Measurements from ENCODE around the gene MAGEA9. TPM values are rescaled to one million over a fixed set of nuclear protein-coding genes. Genes with fewer than 3 reads are reported as not detected.
"Not testable (repeated sequence)": the region's sequence is repeated elsewhere in the genome, so short reads cannot be mapped to it uniquely, and the experiment has no call there.

The MAGEA9 gene
- polyA plus RNA-seq, 3 donors: not detected

DNA sequence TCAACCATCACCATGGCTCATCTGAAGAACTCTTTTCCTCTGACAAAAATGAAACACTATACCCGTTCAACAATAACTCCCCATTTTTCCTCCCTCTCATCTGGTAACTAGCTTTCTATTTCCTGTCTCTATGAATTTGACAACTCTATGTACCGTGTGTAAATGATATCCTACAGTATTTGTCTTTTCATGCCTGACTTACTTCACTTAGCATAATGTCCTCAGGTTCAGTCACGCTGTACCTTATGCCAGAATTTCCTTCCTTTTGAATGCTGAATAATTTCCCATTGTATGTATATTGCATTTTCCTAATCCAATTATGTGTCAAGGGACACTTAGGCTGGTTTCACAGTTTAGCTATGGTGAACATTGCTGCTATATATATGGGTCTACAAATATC is 18.2 kb downstream of the MAGEA9 start:
- no peak for DNase-seq (ENCODE audit: extremely low read depth in 1 of 11, low read depth in 9 of 11, low spot score in 4 of 11)

DNA sequence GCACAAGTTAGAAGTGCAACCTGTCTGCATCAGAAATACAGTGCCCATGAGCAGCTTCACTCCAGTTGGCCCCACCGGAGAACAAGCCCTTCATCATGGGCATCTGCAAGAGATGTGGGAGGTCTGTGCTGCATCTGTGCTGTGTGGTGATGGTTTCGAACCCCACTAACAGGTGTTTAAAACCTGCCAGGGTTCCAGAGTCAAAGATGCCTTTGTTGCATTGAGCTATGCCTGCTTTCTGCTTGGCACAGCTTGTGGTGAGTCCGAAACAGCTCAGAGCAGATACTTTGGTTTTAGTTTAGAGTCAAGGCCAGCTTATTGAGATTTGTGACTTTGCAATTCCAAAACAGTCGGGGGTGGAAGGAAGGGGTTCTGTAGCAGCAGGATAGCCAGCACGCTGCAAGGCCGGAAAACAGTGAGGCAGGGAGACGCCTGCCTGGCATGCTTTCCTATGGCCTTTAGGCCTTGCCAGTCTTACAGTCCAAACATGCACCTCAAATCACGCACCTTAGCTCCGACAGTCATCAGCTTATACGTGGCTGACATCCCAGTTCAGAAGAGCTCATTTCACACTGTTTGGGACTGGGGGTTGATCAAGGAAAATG is 21.8 kb downstream of the MAGEA9 start:
- no peak for DNase-seq (ENCODE audit: extremely low read depth in 1 of 11, low read depth in 9 of 11, low spot score in 4 of 11)

DNA sequence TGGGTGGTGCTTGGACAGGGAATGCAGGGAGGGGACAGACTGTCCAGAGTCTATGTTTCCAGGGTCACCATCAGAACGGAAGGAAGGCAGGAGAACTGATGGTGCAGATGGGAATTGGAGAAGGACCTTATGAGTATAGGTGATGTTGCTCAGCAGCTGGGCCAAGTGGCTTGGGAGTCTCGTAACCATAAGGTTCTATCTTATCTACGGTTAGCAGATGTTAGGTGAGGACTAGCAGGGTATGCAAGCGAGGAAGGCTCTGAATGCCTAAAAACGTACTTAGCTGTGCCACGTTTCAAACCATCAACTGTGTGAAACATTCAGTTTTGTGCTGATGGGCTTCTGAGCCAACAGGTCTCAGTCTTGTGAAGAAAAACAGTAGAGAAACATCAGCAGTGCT is 22.4 kb downstream of the MAGEA9 start:
- DNase-seq (ENCODE audit: extremely low read depth in 1 of 11, low read depth in 9 of 11, low spot score in 4 of 11): no peak

DNA sequence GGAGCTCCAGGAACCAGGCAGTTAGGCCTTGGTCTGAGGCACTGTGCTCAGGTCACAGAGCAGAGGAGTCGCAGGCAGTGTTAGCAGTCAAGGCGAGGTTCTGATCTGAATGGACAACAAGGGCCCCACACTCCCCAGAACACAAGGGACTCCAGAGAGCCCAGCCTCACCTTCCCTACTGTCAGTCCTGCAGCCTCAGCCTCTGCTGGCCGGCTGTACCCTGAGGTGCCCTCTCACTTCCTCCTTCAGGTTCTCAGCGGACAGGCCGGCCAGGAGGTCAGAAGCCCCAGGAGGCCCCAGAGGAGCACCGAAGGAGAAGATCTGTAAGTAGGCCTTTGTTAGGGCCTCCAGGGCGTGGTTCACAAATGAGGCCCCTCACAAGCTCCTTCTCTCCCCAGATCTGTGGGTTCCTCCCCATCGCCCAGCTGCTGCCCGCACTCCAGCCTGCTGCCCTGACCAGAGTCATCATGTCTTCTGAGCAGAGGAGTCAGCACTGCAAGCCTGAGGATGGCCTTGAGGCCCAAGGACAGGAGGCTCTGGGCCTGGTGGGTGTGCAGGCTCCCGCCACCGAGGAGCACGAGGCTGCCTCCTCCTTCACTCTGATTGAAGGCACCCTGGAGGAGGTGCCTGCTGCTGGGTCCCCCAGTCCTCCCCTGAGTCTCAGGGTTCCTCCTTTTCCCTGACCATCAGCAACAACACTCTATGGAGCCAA is 26.2 kb downstream of the MAGEA9 start:
- DNase-seq (ENCODE audit: extremely low read depth in 1 of 11, low read depth in 9 of 11, low spot score in 4 of 11): no peak

DNA sequence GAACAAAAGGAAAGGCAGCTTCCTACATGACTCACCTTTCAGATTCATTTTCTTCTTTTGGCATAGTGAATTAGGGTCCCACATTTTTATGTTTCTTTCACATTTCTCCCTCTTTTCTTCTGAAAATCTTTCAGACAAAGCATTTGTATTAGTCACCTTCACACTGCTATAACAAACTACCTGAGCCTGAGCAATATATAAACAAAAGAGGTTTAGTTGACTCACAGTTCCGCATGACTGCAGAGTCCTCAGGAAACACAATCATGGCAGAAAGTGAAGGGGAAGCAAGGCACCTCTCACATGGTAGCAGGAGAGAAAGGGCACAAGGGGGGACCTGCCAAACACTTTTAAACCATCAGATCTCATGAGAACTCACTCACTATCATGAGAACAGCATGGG is 36.9 kb downstream of the MAGEA9 start:
- no peak for DNase-seq (ENCODE audit: extremely low read depth in 1 of 11, low read depth in 9 of 11, low spot score in 4 of 11)

DNA sequence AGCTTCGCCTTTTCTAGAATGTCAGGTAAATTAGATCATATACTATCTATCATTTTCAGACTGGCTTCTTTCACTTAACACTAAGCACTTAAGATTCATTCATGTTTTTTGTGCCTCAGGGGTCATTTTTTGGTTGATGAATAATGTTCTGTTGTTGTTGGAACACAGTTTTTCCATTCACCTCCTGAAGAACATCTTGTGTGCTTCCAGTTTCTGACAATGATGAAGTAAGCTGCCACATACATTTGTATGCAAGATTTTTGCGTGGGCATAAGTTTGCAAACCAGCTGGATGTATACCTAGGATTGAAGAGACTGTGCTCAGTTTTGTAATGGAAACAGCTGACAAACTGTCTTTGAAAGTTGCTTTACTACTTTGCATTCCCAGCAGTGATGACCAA is 37.6 kb downstream of the MAGEA9 start:
- no peak for DNase-seq (ENCODE audit: extremely low read depth in 1 of 11, low read depth in 9 of 11, low spot score in 4 of 11)

DNA sequence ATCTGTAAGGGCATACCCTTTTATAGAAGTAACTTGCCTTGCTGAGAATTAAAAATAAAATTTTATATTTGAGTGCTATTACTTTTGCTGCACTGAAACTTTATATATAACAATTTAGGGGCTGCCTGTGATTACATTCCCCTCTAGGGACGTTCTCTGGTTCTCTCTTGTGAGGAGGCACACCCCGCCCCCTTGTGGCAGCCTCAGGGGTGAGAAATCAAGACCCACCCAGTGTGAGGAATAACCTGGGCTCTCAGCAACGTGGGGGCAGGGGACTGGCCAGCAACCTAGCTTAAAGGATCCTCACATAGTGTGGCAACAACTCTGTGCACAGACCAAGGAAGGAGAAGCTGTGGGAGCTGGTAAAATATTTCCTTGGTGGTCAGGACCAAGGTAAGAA is 43.7 kb downstream of the MAGEA9 start:
- DNase-seq (ENCODE audit: extremely low read depth in 1 of 11, low read depth in 9 of 11, low spot score in 4 of 11): no peak

DNA sequence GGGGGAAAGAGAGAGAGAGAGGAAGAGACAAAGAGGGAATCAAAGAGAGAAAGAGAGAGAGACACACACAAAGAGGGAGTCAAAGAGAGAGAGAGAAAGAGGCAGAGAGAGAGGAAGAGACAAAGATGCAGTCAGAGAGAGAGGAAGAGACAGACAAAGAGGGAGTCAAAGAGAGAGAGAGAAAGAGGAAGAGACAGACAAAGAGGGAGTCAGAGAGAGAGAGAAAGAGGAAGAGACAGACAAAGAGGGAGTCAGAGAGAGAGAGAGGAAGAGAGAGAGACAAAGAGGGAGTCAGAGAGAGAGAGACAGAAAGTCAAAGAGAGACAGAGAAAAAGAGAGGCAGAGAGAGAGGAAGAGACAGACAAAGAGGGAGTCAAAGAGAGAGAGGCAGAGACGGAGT is 45.5 kb downstream of the MAGEA9 start:
- DNase-seq (ENCODE audit: extremely low read depth in 1 of 11, low read depth in 9 of 11, low spot score in 4 of 11): no peak

DNA sequence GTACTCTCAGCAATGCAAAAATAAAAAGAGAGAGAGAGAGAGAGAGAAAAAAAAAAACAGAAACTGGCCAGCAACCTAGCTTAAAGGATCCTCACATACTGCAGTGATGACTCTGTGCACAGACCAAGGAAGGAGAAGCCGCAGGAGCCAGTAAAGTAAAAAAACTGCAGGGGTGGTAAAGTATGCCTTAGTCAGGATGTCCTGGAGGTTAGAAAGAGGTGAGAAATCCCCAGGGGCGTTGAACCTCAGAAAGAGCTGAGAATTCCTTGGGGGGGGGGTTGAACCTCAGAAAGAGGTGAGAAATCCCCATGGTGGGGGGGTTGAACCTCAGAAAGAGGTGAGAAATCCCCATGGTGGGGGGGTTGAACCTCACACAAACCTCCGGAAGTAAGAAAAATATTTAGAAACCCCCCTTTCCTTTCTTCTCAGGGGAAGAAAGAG is 48.0 kb downstream of the MAGEA9 start:
- DNase-seq (ENCODE audit: extremely low read depth in 1 of 11, low read depth in 9 of 11, low spot score in 4 of 11): no peak

DNA sequence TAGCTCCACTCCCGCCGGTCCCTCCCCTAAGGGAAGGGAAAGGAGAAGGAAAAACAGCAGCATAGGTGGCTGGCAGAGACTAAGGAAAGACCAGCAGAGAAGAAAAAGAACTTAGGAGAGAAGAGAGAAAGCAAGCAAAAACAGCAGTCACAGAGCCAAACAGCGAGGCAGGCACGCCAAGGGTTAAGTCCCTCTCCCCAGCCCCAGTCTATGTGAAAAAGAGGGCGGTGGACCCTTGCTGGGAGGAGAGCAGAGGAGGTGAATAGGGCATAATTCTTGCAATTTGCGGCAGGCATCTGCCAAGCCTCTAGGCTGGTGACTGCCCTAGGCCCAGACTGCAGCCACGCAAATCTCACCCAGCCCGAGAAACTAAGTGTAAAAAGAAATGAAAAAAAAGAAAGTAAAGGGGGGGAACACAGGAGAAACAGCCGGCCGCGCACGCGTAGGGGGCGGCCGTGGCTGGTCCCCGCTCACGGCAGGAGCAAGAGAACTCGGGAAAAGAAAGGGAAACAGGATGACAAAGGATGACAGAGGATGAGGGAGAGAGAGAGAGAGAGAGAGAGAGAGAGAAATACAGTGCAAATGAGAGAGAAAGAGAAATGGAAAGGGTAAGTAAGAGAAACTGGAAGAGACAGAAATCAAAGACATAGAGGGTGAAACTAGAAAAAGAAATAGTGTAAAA is 48.6 kb downstream of the MAGEA9 start:
- peak in 6 of 11 donors; percentile 1 to 15 (median 6) for DNase-seq (ENCODE audit: extremely low read depth in 1 of 11, low read depth in 9 of 11, low spot score in 4 of 11)

DNA sequence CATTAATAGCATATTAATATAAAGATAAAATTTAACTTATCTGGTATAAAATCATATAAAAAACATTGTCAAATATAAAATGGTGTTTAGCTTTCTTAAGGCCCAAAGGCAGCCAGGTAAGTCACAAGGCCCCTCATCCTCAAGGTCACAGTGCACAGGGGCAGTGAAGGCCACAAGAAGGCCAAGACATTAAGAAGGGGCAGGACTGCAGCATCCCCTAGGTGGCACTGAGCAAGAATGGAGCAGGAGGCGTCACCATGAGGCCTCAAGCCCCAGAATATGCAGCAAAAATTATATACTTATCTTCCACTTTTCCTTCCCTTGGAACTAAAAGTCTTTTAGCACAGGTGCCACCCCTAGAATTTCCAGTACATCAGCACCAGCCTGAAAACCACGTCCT is 49.7 kb downstream of the MAGEA9 start:
- DNase-seq (ENCODE audit: extremely low read depth in 1 of 11, low read depth in 9 of 11, low spot score in 4 of 11): no peak

DNA sequence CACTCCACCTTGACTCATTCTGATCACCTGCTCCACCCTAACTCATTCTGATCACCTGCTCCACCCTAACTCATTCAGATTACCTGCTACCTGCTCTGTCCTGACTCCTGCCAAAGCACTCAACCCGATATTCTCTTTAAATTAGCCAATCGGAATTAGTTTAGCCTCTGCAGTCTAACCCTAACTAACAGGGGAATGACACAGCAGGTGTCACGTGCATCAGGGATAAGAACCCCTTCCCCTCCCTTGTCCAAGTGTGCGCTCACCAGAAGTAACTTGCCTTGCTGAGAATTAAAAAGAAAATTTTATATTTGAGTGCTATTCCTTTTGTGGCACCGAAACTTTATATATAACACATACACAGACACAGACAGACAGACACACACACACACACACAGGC is 55.0 kb downstream of the MAGEA9 start:
- DNase-seq (ENCODE audit: extremely low read depth in 1 of 11, low read depth in 9 of 11, low spot score in 4 of 11): not testable (repeated sequence)

DNA sequence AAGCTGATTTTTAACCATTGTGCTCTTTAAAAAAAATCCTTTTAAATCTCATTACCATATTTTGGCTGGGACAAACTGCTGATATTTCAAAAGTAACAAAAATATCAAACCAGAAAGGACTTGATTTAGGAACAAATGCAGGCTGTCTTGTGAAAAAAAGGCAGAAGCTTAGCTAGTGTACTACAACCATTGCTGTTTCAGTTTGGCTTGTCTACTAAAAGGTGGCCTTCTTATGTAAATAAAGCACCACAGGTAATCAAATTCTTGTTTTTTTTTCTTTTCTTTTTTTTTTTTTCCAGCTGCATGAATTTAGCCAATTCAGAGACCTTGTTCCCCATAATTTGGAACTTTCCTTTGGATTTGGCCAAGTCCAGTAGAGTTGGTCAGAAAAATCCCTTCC is 55.4 kb downstream of the MAGEA9 start:
- DNase-seq (ENCODE audit: extremely low read depth in 1 of 11, low read depth in 9 of 11, low spot score in 4 of 11): no peak

Other genes with a start within 250 kb of the MAGEA9 start
- gene EOLA1, start 240.9 kb upstream of the MAGEA9 start, polyA plus RNA-seq (ENCODE audit: insufficient read length in 3 of 3): 10 to 100 TPM; 20.3 to 23.2 (median 22.4) TPM
- gene HSFX3, start 232.0 kb upstream of the MAGEA9 start, polyA plus RNA-seq (ENCODE audit: insufficient read length in 3 of 3): under 1 TPM in 2 of 3 donors, not detected in 1; 0.16 to 0.45 TPM
- gene MAGEA9B, start 194.5 kb upstream of the MAGEA9 start, polyA plus RNA-seq (ENCODE audit: insufficient read length in 3 of 3): not detected
- 1 to 10 TPM in 2 of 3 donors, not detected in 1; 1.0 to 1.1 TPM for gene HSFX2, start 186.6 kb upstream of the MAGEA9 start, polyA plus RNA-seq (ENCODE audit: insufficient read length in 3 of 3)
- gene TMEM185A, start 150.1 kb upstream of the MAGEA9 start, polyA plus RNA-seq (ENCODE audit: insufficient read length in 3 of 3): 10 to 100 TPM; 41.0 to 49.1 (median 47.6) TPM
- gene MAGEA11, start 69.9 kb upstream of the MAGEA9 start, polyA plus RNA-seq (ENCODE audit: insufficient read length in 3 of 3): not detected
- gene HSFX1, start 7.9 kb upstream of the MAGEA9 start, polyA plus RNA-seq (ENCODE audit: insufficient read length in 3 of 3): 1 to 10 TPM; 1.7 to 2.6 (median 1.9) TPM
- under 1 TPM; 0.19 to 0.61 (median 0.20) TPM for gene MAGEA8, start 99.3 kb downstream of the MAGEA9 start, polyA plus RNA-seq (ENCODE audit: insufficient read length in 3 of 3)
- not detected for gene HSFX4, start 147.6 kb downstream of the MAGEA9 start, polyA plus RNA-seq (ENCODE audit: insufficient read length in 3 of 3)
- gene EOLA2, start 156.6 kb downstream of the MAGEA9 start, polyA plus RNA-seq (ENCODE audit: insufficient read length in 3 of 3): 10 to 100 TPM; 25.0 to 30.5 (median 27.5) TPM

Measured in renal cortex interstitium (tissue), 11 donors.